ENCODE data around the gene WDR59. TPM values are rescaled to one million over a fixed set of nuclear protein-coding genes. Genes with fewer than 3 reads are reported as not detected.

WDR59 gene
- total and polyA plus RNA-seq, 2 of the 4 experiments (the other 2 are of a cell fraction), result 29.4 to 44.6 TPM

DNA sequence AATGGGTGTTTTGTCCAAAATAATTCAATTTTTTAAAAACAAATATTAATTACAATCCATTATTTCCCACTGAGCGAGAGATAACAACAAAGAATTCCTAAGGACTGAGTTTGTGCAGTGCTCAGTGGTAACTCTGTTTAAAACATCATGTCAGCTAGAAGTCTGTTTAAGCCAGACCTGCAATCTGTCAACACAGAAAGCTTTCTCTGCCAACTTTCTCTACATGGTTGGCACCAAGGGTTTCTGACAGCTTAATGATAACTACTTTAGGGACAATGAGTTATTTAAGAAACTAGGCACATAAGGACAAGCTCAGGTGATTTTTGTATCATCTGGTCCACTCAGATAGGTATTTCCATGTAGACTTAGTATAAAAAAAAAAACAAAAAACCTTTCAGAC, 81.8 kb downstream of the WDR59 start:
- dilution Hi-C loops (cut with HindIII; ENCODE audit: low sequenced_read_pairs, unreplicated experiment) (no loop called here), intact Hi-C loops (cut with micrococcal nuclease) (no loop called here), in situ Hi-C loops (cut with MboI; ENCODE audit: low sequenced_read_pairs) (no loop called here)
- Histone ChIP-seq H3K27me3 (ENCODE audit: control insufficient read depth, insufficient read depth, low read length) (no peaks in the 10 kb centered on the region), H3K4me3 (ENCODE audit: insufficient read depth, low read depth, low read length) (no peak overlapping the region), H3K23ac (ENCODE audit: low read depth, low read length) (no peak overlapping the region), H3K27ac (ENCODE audit: insufficient read depth, low read length) (no peak overlapping the region), H2AK5ac (ENCODE audit: low read depth, low read length) (no peak overlapping the region), H4K91ac (ENCODE audit: insufficient read depth, low read depth, low read length) (no peak overlapping the region), H3K4me2 (ENCODE audit: low read depth, low read length) (no peak overlapping the region), H4K8ac (ENCODE audit: low read depth in 2 of 2, low read length in 2 of 2) (no peak overlapping the region), H2BK15ac (ENCODE audit: low read depth, low read length) (no peak overlapping the region), H3K4me1 (ENCODE audit: control insufficient read depth, insufficient read depth, low read length) (no peaks in the 10 kb centered on the region), H4K5ac (ENCODE audit: low read depth, low read length) (no peak overlapping the region), H3K9me1 (ENCODE audit: insufficient read depth, low read length) (0 out of 2 replicates have a peak, but pooled peaks cover 2% of the 10 kb centered on the region), H2BK5ac (ENCODE audit: low read depth, low read length, poor library complexity, severe bottlenecking) (no peak overlapping the region), H3K9me3 (ENCODE audit: control insufficient read depth, insufficient read depth, low read length) (no peaks in the 10 kb centered on the region), H2AFZ (replicated peaks; ENCODE audit: low read length, poor library complexity) (no peak overlapping the region), H2AK9ac (replicated peaks; ENCODE audit: low read depth, low read length, poor library complexity) (no peak overlapping the region), H3K18ac (ENCODE audit: low read depth, low read length) (no peak overlapping the region), H3K9ac (ENCODE audit: low read depth, low read length) (no peak overlapping the region), H3K36me3 (ENCODE audit: control insufficient read depth, insufficient read depth, low read length) (peaks cover 29% of the 10 kb centered on the region), H2BK20ac (ENCODE audit: low read depth, low read length) (no peak overlapping the region), H3K14ac (replicated peaks; ENCODE audit: low read depth, low read length) (no peak overlapping the region), H4K20me1 (ENCODE audit: insufficient read depth, low read length) (no peaks in the 10 kb centered on the region), H3K56ac (ENCODE audit: extremely low read depth, insufficient read depth, low read length) (no peak overlapping the region), H3K79me1 (ENCODE audit: low read depth in 1 of 2, low read length in 2 of 2) (no peaks in the 10 kb centered on the region; a peak in 1 of 4 replicates), H2BK120ac (ENCODE audit: low read depth, low read length) (no peak overlapping the region), H3K4ac (ENCODE audit: low read depth, low read length) (no peak overlapping the region)
- ATAC-seq (ENCODE audit: low read depth) (no peak; the same call in 1 of the 2 replicates), DNase-seq (no peak)
- no peak for TF ChIP-seq POLR2A (IDR thresholded peaks at IDR 0.05; ENCODE audit: low read depth, low read length)
- TF ChIP-seq FOS (IDR thresholded peaks at IDR 0.05; ENCODE audit: low read depth, low read length), result no peak
- no peak for TF ChIP-seq CHD1 (IDR thresholded peaks at IDR 0.05; ENCODE audit: low read depth, low read length)
- TF ChIP-seq MXI1 (IDR thresholded peaks at IDR 0.05; ENCODE audit: borderline replicate concordance, low read depth, low read length), result no peak
- no peak for TF ChIP-seq RAD21 (IDR thresholded peaks at IDR 0.05; ENCODE audit: low read length)
- ChIA-PET CTCF (interaction anchor here (0.6 kb wide), 1 partner anchor 1705 kb away, joined by 7 read pairs; no protein-coding TSS in a partner anchor), POLR2A (ENCODE audit: unreplicated experiment) (no interaction called here)
- no CpG with 5 or more reads among the region's 1 CpG for WGBS, 2 experiments (ENCODE audit: extremely low coverage in 2 of 2, insufficient read length in 1 of 2)
- BruUV-seq (replicated peaks), result no TSS peak

Measured in IMR-90 (cell line).